GM18511 (cell line): ENCODE measurements around the gene DRC7.

Source experiments
- ATAC-seq: cut with Tn5 transposase; IDR thresholded peaks from one replicate; pipeline ENCODE4 v1.9.1; 2021; ENCODE audit warnings: mild to moderate bottlenecking, moderate library complexity; ENCODE audit not compliant: unreplicated experiment

Gene DRC7

DNA sequence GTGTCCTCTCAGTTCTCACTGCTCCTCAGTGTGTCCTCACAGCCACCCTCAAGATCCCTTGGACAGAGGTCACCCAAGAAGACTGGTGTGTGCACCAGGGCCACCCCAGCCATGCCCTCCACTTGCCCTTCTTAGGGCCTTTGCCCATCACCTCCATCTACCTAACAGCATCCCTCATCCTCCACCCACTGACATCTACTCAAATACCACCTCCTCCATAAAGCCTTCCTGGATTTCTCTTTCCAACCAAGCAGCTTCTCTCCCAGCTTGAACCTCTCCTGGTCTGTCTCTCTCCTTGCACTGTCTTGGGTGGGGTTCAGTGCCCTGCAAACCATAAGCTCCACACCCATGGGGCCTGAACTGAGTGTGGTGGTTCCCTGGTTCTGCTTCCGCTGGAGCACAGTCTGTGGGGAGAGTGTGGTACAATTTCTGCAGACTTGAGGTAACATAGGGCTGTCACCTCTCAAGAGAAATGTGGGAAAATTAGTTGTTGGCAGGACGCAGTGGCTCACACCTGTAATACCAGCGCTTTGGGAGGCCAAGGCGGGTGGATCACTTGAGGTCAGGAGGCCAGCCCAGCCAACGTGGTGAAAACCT is 55.3 kb downstream of the DRC7 start:
- no peak for ATAC-seq

GRCh38 chr16:57750796-57751538 is 56.4 kb downstream of the DRC7 start:
- ATAC-seq: no peak

- no peak for ATAC-seq
Observed at GRCh38 chr16:57751539-57752202, 57.1 kb downstream of the DRC7 start.

DNA sequence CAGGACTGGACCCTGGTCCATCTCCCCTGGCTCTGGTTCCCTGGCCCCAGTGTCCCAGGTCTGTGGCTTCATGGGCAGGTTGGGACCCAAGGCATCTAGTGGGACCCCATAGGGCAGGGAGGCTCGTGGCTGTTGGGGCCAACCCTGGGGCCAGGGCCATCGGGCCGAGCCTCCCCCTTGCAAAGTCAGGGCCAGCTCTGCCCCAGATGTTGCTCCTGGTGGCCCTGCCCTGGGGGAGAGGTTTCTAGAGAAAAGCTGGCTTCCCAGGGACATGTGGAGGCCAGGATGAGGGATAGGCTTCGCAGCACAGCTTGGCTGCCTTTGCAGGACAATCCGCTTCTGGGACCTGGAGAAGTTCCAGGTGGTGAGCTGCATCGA is 57.6 kb downstream of the DRC7 start:
- ATAC-seq: no peak

GRCh38 chr16:57752581-57753447 is 58.2 kb downstream of the DRC7 start:
- ATAC-seq: no peak

DNA sequence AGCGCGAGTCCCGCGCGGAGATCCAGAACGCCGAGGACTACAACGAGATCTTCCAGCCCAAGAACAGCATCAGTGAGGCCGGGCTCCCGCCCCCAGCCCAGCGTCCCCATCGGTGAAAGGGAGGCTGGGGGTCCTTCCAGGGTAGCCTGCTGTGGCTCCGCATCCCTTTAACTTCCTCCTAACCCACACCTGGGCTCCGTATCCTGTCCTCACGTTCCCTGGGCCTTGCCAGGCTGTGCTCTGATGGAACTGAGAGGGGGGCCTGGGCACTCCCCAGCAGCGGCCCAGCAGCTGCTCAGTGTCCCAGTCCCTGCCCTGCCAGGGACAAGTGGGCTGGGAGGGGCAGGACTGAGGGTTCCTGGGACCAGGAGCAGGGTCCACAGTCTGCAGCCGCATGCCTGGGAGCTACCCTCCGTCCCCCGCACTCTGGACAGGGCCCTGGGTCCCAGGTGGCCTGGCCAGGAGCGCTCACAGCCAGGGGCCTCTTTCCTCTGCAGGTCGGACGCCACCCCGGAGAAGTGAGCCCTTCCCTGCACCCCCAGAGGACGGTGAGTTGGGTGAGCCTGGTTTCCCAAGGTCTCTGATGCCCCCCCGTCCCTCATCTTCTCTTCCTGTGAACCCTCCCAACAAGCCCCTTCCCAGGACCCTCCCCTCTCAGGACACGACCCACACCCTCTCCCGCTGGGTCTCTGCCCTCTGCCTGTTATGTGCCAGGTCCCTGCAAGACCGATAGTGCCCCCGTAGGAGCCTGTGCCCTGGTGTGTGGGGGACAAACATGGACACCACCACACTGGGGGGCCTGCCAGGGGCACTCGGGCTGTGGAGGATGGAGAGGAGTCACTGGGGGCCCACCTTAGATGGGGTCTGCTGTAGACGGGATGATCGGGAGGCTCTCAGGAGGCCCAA is 59.1 kb downstream of the DRC7 start:
- no peak for ATAC-seq

- no peak for ATAC-seq
Observed at GRCh38 chr16:57754354-57755060, 59.9 kb downstream of the DRC7 start.

- ATAC-seq: no peak
Observed at GRCh38 chr16:57755061-57755684, 60.6 kb downstream of the DRC7 start.

GRCh38 chr16:57755726-57756423 is 61.3 kb downstream of the DRC7 start:
- ATAC-seq: no peak

DNA sequence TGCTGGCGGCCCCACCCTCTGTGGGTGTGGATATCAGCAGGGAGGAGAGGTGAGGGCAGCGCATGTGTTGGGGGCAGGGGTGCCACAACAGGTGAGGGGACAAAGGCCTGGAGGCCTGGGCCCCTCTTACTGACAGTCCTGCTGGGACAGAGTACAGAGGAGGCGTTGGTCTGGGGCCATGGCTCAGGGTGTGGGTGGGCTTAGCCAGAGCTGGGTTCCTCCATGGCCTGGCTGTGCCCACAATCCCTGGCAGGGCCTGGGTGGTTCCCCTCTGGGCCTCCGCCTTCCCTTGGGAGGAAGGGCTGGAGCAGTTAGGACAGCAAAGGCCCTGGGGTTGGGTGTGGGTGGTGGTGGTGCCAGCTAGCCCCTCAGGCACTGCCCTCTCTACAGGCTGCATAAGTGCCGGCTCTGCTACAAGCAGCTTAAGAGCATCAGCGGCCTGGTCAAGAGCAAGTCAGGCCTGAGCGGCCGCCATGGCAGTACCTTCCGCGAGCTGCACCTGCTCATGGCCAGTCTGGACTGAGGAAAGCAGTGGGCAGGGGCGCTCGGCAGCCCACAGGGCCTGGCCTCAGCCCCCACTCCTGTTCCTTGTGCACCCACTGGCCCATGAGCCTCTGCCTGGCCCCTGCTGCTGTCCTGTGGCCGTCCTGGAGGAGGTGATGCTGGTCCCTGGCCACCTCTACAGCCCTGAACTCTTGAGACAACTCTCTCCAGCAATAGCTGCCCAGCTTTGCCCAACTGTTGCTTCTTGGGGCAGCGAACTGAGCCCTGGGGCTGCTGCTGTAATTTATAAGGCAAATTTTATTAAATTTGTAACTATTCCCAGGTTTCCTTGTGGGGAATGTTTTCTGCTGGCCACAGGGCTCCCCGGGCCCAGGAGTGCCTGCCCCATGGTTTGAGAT is 62.1 kb downstream of the DRC7 start:
- ATAC-seq: no peak

DNA sequence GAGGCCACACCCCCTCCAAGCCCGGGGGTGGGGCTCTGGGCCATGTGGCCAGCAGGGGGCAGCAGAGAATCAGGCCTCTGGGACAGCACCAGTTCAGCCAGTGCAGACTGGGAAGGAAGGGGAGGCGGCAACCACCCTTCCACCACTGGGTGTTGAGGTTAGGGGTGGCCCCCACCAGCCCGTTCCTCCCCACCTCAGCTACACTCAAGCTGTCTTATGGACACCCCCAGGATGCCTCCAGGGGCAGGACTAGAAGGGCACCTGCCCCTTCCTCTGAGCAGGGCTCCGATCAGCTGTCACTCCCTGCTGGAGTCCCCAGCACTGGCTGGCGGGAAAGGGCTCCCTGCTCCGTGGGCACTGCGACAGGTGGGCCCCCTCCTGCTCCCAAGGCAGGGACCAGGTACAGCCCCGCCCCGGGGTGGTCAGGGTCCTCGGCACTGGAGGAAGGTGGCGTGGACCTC is 62.8 kb downstream of the DRC7 start:
- ATAC-seq: peak; percentile 87

DNA sequence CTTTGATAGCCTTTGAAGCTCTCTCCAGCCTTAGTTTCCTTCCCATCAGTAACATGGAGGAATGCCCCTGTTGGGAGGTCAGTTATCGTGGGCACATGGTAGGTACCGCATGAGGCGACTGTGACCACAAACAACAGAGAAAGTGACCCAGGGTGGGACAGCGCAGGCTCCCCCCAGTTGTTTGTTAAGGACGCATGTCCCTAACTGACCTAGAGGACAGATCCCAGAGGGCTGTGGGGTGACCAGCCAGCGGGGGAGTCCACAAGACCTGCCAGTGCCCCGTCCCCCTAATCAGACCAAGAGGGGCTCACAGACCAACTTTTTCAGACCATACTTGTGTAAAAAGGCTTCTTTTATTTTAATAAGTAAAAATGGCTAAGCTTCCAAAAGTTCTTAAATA is 63.3 kb downstream of the DRC7 start:
- ATAC-seq: no peak

DNA sequence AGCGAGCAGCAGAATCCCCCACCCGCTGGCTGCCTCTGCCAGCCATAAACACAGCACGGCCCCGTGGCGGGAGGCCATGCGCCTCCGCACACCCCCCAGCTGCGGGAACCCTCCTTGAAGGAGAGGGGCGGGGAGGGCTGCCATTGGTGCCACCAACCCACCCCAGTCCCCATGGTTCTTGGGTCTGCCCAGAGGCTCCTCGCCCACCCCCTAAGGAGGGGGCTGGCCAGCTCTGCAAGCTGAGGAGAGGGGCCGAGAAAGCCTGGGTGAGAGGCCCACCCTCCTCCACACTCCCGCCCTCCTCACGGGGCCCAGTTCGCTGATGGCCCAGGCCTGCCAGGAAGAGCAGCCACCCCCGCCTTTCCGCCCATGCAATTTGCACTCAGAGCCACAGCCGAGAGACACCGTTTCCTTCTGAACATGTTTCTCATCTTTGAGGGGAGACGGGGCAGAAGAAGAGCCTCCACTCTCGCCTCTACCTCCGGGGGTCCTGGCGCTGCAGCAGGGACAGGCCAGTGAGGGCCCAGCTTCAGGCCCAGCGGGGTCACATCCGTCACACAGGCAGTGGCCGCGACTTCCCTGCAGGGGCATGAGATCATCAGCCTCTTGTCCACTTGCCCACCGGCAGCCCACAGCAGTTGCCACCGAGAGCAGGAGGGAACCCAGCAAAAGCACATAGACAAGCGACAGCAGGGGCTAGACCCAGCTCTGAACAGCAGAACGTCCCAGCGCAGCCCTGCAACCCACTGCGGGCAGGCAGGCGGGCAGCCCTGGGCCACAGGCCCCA is 63.9 kb downstream of the DRC7 start:
- ATAC-seq: no peak

- ATAC-seq: no peak
Observed at GRCh38 chr16:57759131-57759530, 64.5 kb downstream of the DRC7 start.

- no peak for ATAC-seq
Observed at GRCh38 chr16:57759541-57760356, 65.1 kb downstream of the DRC7 start.
